Neural progenitor cell (in vitro differentiated cells): ENCODE measurements around the gene CYBA. TPM values are rescaled to one million over a fixed set of nuclear protein-coding genes. Genes with fewer than 3 reads are reported as not detected.

Experiments used
- DNase-seq: peaks from one replicate; pipeline ENCODE4 v3.0.0-alpha.2; 2016; ENCODE audit warnings: low spot score
- H2AFZ ChIP-seq: fragments of 200-600 bp; sonication (generic); replicated peaks from 2 replicates; pipeline ENCODE4 v1.6.1; 2016; ENCODE audit warnings: antibody characterized with exemption
- H3F3A ChIP-seq: fragments of 200-600 bp; sonication (generic); 2 replicates; pipeline ENCODE4 v1.6.1; 2016; ENCODE audit warnings: antibody characterized with exemption, low read depth
- H3K27ac ChIP-seq: fragments of 200-600 bp; sonication (generic); 2 replicates; pipeline ENCODE4 v1.5.1; 2016; ENCODE audit warnings: mild to moderate bottlenecking
- H3K27me3 ChIP-seq: fragments of 200-600 bp; sonication (generic); 2 replicates; pipeline ENCODE4 v1.6.1; 2016; ENCODE audit warnings: mild to moderate bottlenecking, moderate library complexity
- H3K36me3 ChIP-seq: fragments of 200-600 bp; sonication (generic); 2 replicates; pipeline ENCODE4 v1.5.1; 2016
- H3K4me1 ChIP-seq: fragments of 200-600 bp; sonication (generic); 2 replicates; pipeline ENCODE4 v1.6.1; 2016; ENCODE audit warnings: mixed run types
- H3K4me2 ChIP-seq: fragments of 200-600 bp; sonication (generic); 2 replicates; pipeline ENCODE4 v1.6.1; 2016
- H3K4me3 ChIP-seq: fragments of 200-600 bp; sonication (generic); 2 replicates; pipeline ENCODE4 v1.5.1; 2016
- H3K79me2 ChIP-seq: fragments of 200-600 bp; sonication (generic); 2 replicates; pipeline ENCODE4 v1.6.1; 2016; ENCODE audit warnings: low read depth
- H3K9ac ChIP-seq: fragments of 200-600 bp; sonication (generic); 2 replicates; pipeline ENCODE4 v1.6.1; 2016
- H3K9me3 ChIP-seq: fragments of 200-600 bp; sonication (generic); 2 replicates; pipeline ENCODE4 v1.5.1; 2016; ENCODE audit warnings: low read depth
- H4K20me1 ChIP-seq: fragments of 200-600 bp; sonication (generic); 2 replicates; pipeline ENCODE4 v1.6.1; 2016; ENCODE audit warnings: low read depth
- H3K27ac Mint-ChIP-seq: 3 replicates; pipeline ENCODE4 v1.8.0; 2021; ENCODE audit warnings: mixed read lengths
- H3K27me3 Mint-ChIP-seq: 2 replicates; pipeline ENCODE4 v1.8.0; 2022; ENCODE audit warnings: low read depth, mild to moderate bottlenecking, inconsistent platforms, moderate library complexity, mixed read lengths; ENCODE audit not compliant: insufficient read depth
- H3K36me3 Mint-ChIP-seq: 3 replicates; pipeline ENCODE4 v1.8.0; 2021; ENCODE audit warnings: mixed read lengths
- H3K4me1 Mint-ChIP-seq: 3 replicates; pipeline ENCODE4 v1.8.0; 2021; ENCODE audit warnings: mixed read lengths
- H3K4me3 Mint-ChIP-seq: 3 replicates; pipeline ENCODE4 v1.8.0; 2021; ENCODE audit warnings: mild to moderate bottlenecking, moderate library complexity, mixed read lengths
- H3K9me3 Mint-ChIP-seq: 3 replicates; pipeline ENCODE4 v1.8.0; 2020; ENCODE audit warnings: mixed read lengths
- EZH2 ChIP-seq: fragments of 200-600 bp; sonication (generic); IDR thresholded peaks from 2 replicates; pipeline ENCODE4 v1.6.1; 2017; ENCODE audit warnings: antibody characterized with exemption, mild to moderate bottlenecking, moderate library complexity
- EZH2phosphoT487 ChIP-seq: fragments of 200-600 bp; sonication (generic); IDR thresholded peaks from 2 replicates; pipeline ENCODE4 v1.6.1; 2017; ENCODE audit warnings: antibody characterized with exemption
- total RNA-seq: library from RNA; depleted of rRNA; stranded (reverse); fragments of >200 nt; gene quantifications from 2 replicates; pipeline ENCODE4 v1.2.3, GENCODE V29; 2015; ENCODE audit warnings: low replicate concordance
- TF ChIP-seq, protein P1 (sequence below): fragments of 200-600 bp; sonication (generic); IDR thresholded peaks from 2 replicates; pipeline ENCODE4 v1.5.1; 2017; ENCODE audit warnings: antibody characterized with exemption, mild to moderate bottlenecking

CYBA gene
- total RNA-seq, 1 donor from 2014 or later: 29.9 TPM

DNA sequence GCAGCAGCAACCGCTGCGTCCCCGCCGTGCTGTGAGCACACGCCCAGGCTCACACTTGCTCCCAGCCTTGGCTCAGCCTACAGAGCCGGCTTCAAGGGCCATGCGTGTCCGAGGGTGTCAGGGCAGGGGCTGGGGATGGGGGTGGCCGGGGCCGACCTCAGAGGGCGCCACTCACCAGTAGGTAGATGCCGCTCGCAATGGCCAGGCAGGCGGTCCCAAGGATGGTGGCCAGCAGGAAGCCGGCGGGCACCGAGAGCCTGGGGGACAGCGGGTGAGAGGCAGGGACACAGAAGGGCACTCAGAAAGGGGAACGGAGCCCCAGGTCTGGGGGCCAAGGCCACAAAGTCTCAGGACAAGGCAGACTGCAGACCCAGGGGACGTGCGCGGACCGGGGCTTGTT is 4.9 kb downstream of the CYBA start:
- no peak overlapping the region for H3K4me3 Mint-ChIP-seq
- Histone ChIP-seq H3K27me3 (no peaks in the 10 kb centered on the region), H4K20me1 (peaks cover 9% of the 10 kb centered on the region), H3K9me3 (no peaks in the 10 kb centered on the region), H2AFZ (no peak overlapping the region), H3K27ac (no peak overlapping the region), H3K9ac (no peak overlapping the region), H3K4me3 (no peak overlapping the region), H3K79me2 (peaks cover 8% of the 10 kb centered on the region), H3F3A (no peaks in the 10 kb centered on the region), H3K4me1 (peaks cover 5% of the 10 kb centered on the region), H3K4me2 (no peak overlapping the region), H3K36me3 (no peaks in the 10 kb centered on the region)
- TF ChIP-seq, protein P1, sequence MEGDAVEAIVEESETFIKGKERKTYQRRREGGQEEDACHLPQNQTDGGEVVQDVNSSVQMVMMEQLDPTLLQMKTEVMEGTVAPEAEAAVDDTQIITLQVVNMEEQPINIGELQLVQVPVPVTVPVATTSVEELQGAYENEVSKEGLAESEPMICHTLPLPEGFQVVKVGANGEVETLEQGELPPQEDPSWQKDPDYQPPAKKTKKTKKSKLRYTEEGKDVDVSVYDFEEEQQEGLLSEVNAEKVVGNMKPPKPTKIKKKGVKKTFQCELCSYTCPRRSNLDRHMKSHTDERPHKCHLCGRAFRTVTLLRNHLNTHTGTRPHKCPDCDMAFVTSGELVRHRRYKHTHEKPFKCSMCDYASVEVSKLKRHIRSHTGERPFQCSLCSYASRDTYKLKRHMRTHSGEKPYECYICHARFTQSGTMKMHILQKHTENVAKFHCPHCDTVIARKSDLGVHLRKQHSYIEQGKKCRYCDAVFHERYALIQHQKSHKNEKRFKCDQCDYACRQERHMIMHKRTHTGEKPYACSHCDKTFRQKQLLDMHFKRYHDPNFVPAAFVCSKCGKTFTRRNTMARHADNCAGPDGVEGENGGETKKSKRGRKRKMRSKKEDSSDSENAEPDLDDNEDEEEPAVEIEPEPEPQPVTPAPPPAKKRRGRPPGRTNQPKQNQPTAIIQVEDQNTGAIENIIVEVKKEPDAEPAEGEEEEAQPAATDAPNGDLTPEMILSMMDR: no peak
- TF ChIP-seq EZH2 (no peak), EZH2phosphoT487 (no peak)
- no peak for DNase-seq
- H3K36me3 Mint-ChIP-seq: no peaks in the 10 kb centered on the region
- H3K4me1 Mint-ChIP-seq: peaks cover 27% of the 10 kb centered on the region
- H3K27me3 Mint-ChIP-seq: peaks cover 11% of the 10 kb centered on the region
- H3K9me3 Mint-ChIP-seq: no peaks in the 10 kb centered on the region
- H3K27ac Mint-ChIP-seq: no peak overlapping the region

DNA sequence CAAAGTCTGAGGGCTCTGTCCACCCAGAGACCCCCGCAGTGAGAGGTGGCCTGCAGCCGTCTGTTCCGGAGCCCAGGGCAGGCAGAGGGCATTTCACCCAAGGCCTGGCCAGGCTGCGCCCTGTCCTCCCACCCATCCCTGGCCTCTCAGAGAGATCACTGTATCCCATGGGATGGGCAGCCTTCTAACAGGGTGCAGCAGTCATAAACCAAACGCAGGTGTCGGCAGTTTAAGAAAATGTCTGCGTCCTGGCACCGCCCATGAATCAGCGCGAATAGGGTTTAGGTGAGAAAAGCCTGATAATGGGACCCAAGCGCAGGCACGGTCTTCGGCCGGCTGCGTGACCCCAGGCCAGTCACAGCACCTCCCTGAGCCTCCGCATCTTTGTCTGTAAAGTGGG is 5.4 kb downstream of the CYBA start:
- Histone ChIP-seq H3K27ac (no peak overlapping the region), H3K4me2 (no peak overlapping the region), H4K20me1 (peaks cover 9% of the 10 kb centered on the region), H2AFZ (no peak overlapping the region), H3K9me3 (no peaks in the 10 kb centered on the region), H3K79me2 (peaks cover 7% of the 10 kb centered on the region), H3F3A (no peaks in the 10 kb centered on the region), H3K36me3 (no peaks in the 10 kb centered on the region), H3K27me3 (peaks cover 3% of the 10 kb centered on the region), H3K4me3 (no peak overlapping the region), H3K9ac (no peak overlapping the region), H3K4me1 (peaks cover 5% of the 10 kb centered on the region)
- DNase-seq: no peak
- Mint-ChIP-seq H3K9me3 (no peaks in the 10 kb centered on the region), H3K4me3 (no peak overlapping the region), H3K4me1 (peaks cover 27% of the 10 kb centered on the region), H3K27me3 (peaks cover 11% of the 10 kb centered on the region), H3K36me3 (no peaks in the 10 kb centered on the region), H3K27ac (peak overlapping the region; percentile 70)
- TF ChIP-seq, protein P1: no peak
- no peak for TF ChIP-seq EZH2

DNA sequence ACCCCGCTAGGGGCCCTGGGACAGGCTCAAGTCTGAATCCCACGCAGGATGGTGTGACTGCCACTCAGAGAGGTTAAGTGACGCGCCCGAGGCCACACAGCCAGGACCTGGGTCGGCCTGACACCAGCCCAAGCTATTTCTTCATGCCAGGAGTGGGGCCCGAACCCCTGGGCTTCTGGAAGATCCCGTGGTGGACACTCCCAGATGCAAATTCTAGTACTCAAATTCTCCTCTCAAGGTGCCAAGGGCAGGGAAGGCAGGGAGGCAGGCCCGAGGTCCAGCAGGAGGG is 7.3 kb downstream of the CYBA start:
- Histone ChIP-seq H4K20me1 (peaks cover 2% of the 10 kb centered on the region), H3K9me3 (no peaks in the 10 kb centered on the region), H3K4me2 (no peak overlapping the region), H3K27ac (no peak overlapping the region), H3K79me2 (no peaks in the 10 kb centered on the region), H3K27me3 (peaks cover 21% of the 10 kb centered on the region), H3K4me3 (no peak overlapping the region), H3K9ac (no peak overlapping the region), H3K36me3 (no peaks in the 10 kb centered on the region), H3K4me1 (no peaks in the 10 kb centered on the region), H2AFZ (no peak overlapping the region), H3F3A (no peaks in the 10 kb centered on the region)
- Mint-ChIP-seq H3K27ac (no peak overlapping the region), H3K36me3 (no peaks in the 10 kb centered on the region), H3K4me3 (no peak overlapping the region), H3K4me1 (peaks cover 18% of the 10 kb centered on the region), H3K27me3 (peaks cover 9% of the 10 kb centered on the region), H3K9me3 (no peaks in the 10 kb centered on the region)
- DNase-seq: no peak
- TF ChIP-seq, protein P1: no peak
- TF ChIP-seq EZH2phosphoT487: no peak
- TF ChIP-seq EZH2: no peak
